Measurements from ENCODE around the gene SORCS3. TPM values are rescaled to one million over a fixed set of nuclear protein-coding genes. Genes with fewer than 3 reads are reported as not detected.

SORCS3 gene
- polyA plus RNA-seq, 1 donor (not counting 4 experiments of a cell fraction or from before 2014, with no cell fraction given), result not detected

- no peaks in the 10 kb centered on the region for H4K20me1 ChIP-seq (ENCODE audit: control insufficient read depth, extremely low read depth, insufficient read depth, low read length)
- no peaks in the 10 kb centered on the region for H3K27me3 ChIP-seq (ENCODE audit: control insufficient read depth, extremely low read depth, insufficient read depth, low read length)
- no peak for DNase-seq (ENCODE audit: low read depth, low spot score)
- H3K36me3 ChIP-seq (ENCODE audit: control insufficient read depth in 2 of 2, extremely low read depth in 1 of 2, insufficient read depth in 2 of 2, low read length in 2 of 2), result no peaks in the 10 kb centered on the region
- no peak for TF ChIP-seq CTCF (optimal IDR thresholded peaks at IDR 0.05 in 1 of 3, IDR thresholded peaks at IDR 0.05 in 1 of 3, conservative IDR thresholded peaks at IDR 0.05 in 1 of 3; ENCODE audit: extremely low read depth in 1 of 3, insufficient read depth in 2 of 3, low read length in 3 of 3)
- H3K4me1 ChIP-seq (ENCODE audit: control insufficient read depth, extremely low read depth, insufficient read depth, low read length), result no peaks in the 10 kb centered on the region
- H3K4me3 ChIP-seq (ENCODE audit: control insufficient read depth in 2 of 3, extremely low read depth in 1 of 3, insufficient read depth in 2 of 3, low read depth in 1 of 3, low read length in 3 of 3), result no peak overlapping the region
- no peak overlapping the region for H3K27ac ChIP-seq (ENCODE audit: control insufficient read depth, insufficient read depth, low read length)
- no peak overlapping the region for H3K9ac ChIP-seq (ENCODE audit: control insufficient read depth, extremely low read depth, insufficient read depth, low read length)
- dilution Hi-C loops (cut with MboI; ENCODE audit: extremely low pct_ligation_motif_present, low sequenced_read_pairs), result no loop called here
- no peaks in the 10 kb centered on the region for H3K79me2 ChIP-seq (ENCODE audit: control insufficient read depth, insufficient read depth, low read length)
- FAIRE-seq, result no peak
- no peaks in the 10 kb centered on the region for H3K9me3 ChIP-seq (ENCODE audit: control insufficient read depth, low read depth, low read length)
- no peak overlapping the region for H2AFZ ChIP-seq (ENCODE audit: control insufficient read depth, low read length)
- no peak overlapping the region for H3K4me2 ChIP-seq (ENCODE audit: control insufficient read depth, extremely low read depth, insufficient read depth, low read depth, low read length)
- no peaks in the 10 kb centered on the region for H3K9me1 ChIP-seq (ENCODE audit: control insufficient read depth, extremely low read depth, insufficient read depth, low read length)
These were observed 154.3 kb downstream of the SORCS3 start for GRCh38 chr10:104795411-104795810.

GRCh38 chr10:104796823-104797222 lies 155.7 kb downstream of the SORCS3 start:
- TF ChIP-seq CTCF (optimal IDR thresholded peaks at IDR 0.05 in 1 of 3, IDR thresholded peaks at IDR 0.05 in 1 of 3, conservative IDR thresholded peaks at IDR 0.05 in 1 of 3; ENCODE audit: extremely low read depth in 1 of 3, insufficient read depth in 2 of 3, low read length in 3 of 3) (no peak), EZH2 (IDR thresholded peaks at IDR 0.05; ENCODE audit: low read length) (no peak)
- no peaks in the 10 kb centered on the region for H3K36me3 ChIP-seq (ENCODE audit: control insufficient read depth in 2 of 2, extremely low read depth in 1 of 2, insufficient read depth in 2 of 2, low read length in 2 of 2)
- H4K20me1 ChIP-seq (ENCODE audit: control insufficient read depth, extremely low read depth, insufficient read depth, low read length), result no peaks in the 10 kb centered on the region
- H3K79me2 ChIP-seq (ENCODE audit: control insufficient read depth, insufficient read depth, low read length), result no peaks in the 10 kb centered on the region
- no peak overlapping the region for H3K4me2 ChIP-seq (ENCODE audit: control insufficient read depth, extremely low read depth, insufficient read depth, low read depth, low read length)
- H3K4me3 ChIP-seq (ENCODE audit: control insufficient read depth in 2 of 3, extremely low read depth in 1 of 3, insufficient read depth in 2 of 3, low read depth in 1 of 3, low read length in 3 of 3), result no peak overlapping the region
- H3K9me1 ChIP-seq (ENCODE audit: control insufficient read depth, extremely low read depth, insufficient read depth, low read length), result no peaks in the 10 kb centered on the region
- H3K27ac ChIP-seq (ENCODE audit: control insufficient read depth, insufficient read depth, low read length), result no peak overlapping the region
- H2AFZ ChIP-seq (ENCODE audit: control insufficient read depth, low read length), result no peak overlapping the region
- H3K27me3 ChIP-seq (ENCODE audit: control insufficient read depth, extremely low read depth, insufficient read depth, low read length), result no peaks in the 10 kb centered on the region
- no peaks in the 10 kb centered on the region for H3K4me1 ChIP-seq (ENCODE audit: control insufficient read depth, extremely low read depth, insufficient read depth, low read length)
- dilution Hi-C loops (cut with MboI; ENCODE audit: extremely low pct_ligation_motif_present, low sequenced_read_pairs), result no loop called here
- FAIRE-seq (no peak), DNase-seq (ENCODE audit: low read depth, low spot score) (no peak)
- no peak overlapping the region for H3K9ac ChIP-seq (ENCODE audit: control insufficient read depth, extremely low read depth, insufficient read depth, low read length)
- H3K9me3 ChIP-seq (ENCODE audit: control insufficient read depth, low read depth, low read length), result no peaks in the 10 kb centered on the region
